HepG2 (cell line): ENCODE data around the gene MFAP4. TPM values are rescaled to one million over a fixed set of nuclear protein-coding genes. Genes with fewer than 3 reads are reported as not detected.
A peak's percentile ranks its signal among the peaks of the same experiment; 100 is the strongest.

Experiments
- AKAP8 ChIP-seq: sonication (generic); formaldehyde crosslinking; IDR thresholded peaks from 2 replicates; pipeline ENCODE4 v1.5.1; 2020; ENCODE audit warnings: mild to moderate bottlenecking, missing genetic modification reagents
- CEBPZ ChIP-seq: IDR thresholded peaks from 2 replicates; pipeline ENCODE4 v1.6.1; 2012; ENCODE audit warnings: low read length, improper control_type of control experiment
- E2F1 ChIP-seq: sonication (generic); formaldehyde crosslinking; IDR thresholded peaks from 2 replicates; pipeline ENCODE4 v1.5.0; 2020; ENCODE audit warnings: missing genetic modification reagents
- FOXA3 ChIP-seq: IDR thresholded peaks from 2 replicates; pipeline ENCODE4 v1.6.1; 2016; ENCODE audit warnings: missing genetic modification reagents, missing compliant biosample characterization
- HIVEP1 ChIP-seq: sonication (generic); formaldehyde crosslinking; IDR thresholded peaks from 2 replicates; pipeline ENCODE4 v1.4.0; 2020; ENCODE audit warnings: mild to moderate bottlenecking, missing genetic modification reagents
- HOXA9 ChIP-seq: sonication (generic); formaldehyde crosslinking; IDR thresholded peaks from 2 replicates; pipeline ENCODE4 v1.8.1; 2022; ENCODE audit warnings: missing genetic modification reagents, mild to moderate bottlenecking, moderate library complexity, borderline replicate concordance
- PHF8 ChIP-seq: sonication (generic); formaldehyde crosslinking; IDR thresholded peaks from 2 replicates; pipeline ENCODE4 v1.5.0; 2020; ENCODE audit warnings: missing genetic modification reagents
- SATB2 ChIP-seq: sonication (generic); formaldehyde crosslinking; IDR thresholded peaks from 2 replicates; pipeline ENCODE4 v1.5.0; 2020; ENCODE audit warnings: missing genetic modification reagents
- ZBTB21 ChIP-seq: sonication (generic); formaldehyde crosslinking; IDR thresholded peaks from 2 replicates; pipeline ENCODE4 v1.4.0; 2020; ENCODE audit warnings: missing genetic modification reagents
- ZNF343 ChIP-seq: sonication (generic); formaldehyde crosslinking; IDR thresholded peaks from 2 replicates; pipeline ENCODE4 v1.4.0; 2020; ENCODE audit warnings: mild to moderate bottlenecking, missing genetic modification reagents
- ZNF557 ChIP-seq: sonication (generic); formaldehyde crosslinking; IDR thresholded peaks from 2 replicates; pipeline ENCODE4 v1.4.0; 2020; ENCODE audit warnings: missing genetic modification reagents
- ZNF563 ChIP-seq: sonication (generic); formaldehyde crosslinking; IDR thresholded peaks from 2 replicates; pipeline ENCODE4 v1.8.0; 2022; ENCODE audit warnings: mild to moderate bottlenecking, moderate library complexity, missing genetic modification reagents
- polyA plus RNA-seq, 8 experiments: library from polyadenylated mRNA; depleted of rRNA in 3 of 8; stranded (reverse) in 7 of 8; unstranded in 1 of 8; fragments of >200 nt; fragmentation: Illumina TruSeq in 4 of 8; extraction: Trizol in 4 of 8; gene quantifications; 2 replicates each; pipeline versions ENCODE4 v1.2.1 to v1.2.3, GENCODE V29; 2011 to 2016; ENCODE audit warnings: low read depth in 4 of 8, missing spikeins in 1 of 8, mixed read lengths in 1 of 8; ENCODE audit not compliant: insufficient read depth in 1 of 8
- total RNA-seq, 5 experiments: library from RNA; depleted of rRNA; stranded (reverse); fragments of >200 nt; fragmentation: Illumina TruSeq; extraction: Trizol; gene quantifications; 2 replicates each; pipeline ENCODE4 v1.2.3, GENCODE V29; 2016; ENCODE audit warnings: low read depth in 1 of 5
- TF ChIP-seq, protein P1 (sequence below): sonication (generic); formaldehyde crosslinking; IDR thresholded peaks from 2 replicates; pipeline ENCODE4 v1.4.0; 2020; ENCODE audit warnings: mild to moderate bottlenecking, missing genetic modification reagents

Gene MFAP4
- total and polyA plus RNA-seq, 2 of the 13 experiments (the other 11 are each of a cell fraction or from before 2014, with no cell fraction given): 0.08 TPM; not detected in 1

DNA sequence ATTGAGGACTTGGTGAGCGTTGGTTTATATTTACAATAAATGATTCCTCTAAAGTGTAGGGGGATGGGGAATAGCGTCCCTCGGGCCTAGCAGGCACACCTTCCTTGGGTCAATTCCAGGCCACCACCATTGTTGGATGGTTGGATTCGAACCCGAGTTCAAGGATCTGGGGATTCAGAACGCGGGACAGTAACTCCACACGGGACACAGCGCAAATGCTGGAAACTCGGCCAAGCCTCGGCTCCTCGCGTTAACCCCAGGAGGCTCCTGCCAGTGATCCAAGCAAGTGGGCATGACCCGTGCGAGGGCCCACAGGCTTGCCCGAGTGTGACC lies 25.1 kb downstream of the MFAP4 start (continued):
- TF ChIP-seq HIVEP1 (CRISPR knock-in tag) (peak; percentile 33; the same call in 1 of the 2 replicates), AKAP8 (peak; percentile 7; the same call in 1 of the 2 replicates), ZNF563 (0 out of 2 replicates have a peak, but pooled peaks have one; percentile 34), PHF8 (CRISPR knock-in tag) (no peak), HOXA9 (CRISPR knock-in tag) (no peak), FOXA3 (CRISPR knock-in tag) (no peak), CEBPZ (no peak), E2F1 (CRISPR knock-in tag) (no peak), ZNF343 (no peak), SATB2 (no peak), ZBTB21 (CRISPR knock-in tag) (no peak), ZNF557 (CRISPR knock-in tag) (0 out of 2 replicates have a peak, but pooled peaks have one; percentile 57)
- TF ChIP-seq, protein P1, sequence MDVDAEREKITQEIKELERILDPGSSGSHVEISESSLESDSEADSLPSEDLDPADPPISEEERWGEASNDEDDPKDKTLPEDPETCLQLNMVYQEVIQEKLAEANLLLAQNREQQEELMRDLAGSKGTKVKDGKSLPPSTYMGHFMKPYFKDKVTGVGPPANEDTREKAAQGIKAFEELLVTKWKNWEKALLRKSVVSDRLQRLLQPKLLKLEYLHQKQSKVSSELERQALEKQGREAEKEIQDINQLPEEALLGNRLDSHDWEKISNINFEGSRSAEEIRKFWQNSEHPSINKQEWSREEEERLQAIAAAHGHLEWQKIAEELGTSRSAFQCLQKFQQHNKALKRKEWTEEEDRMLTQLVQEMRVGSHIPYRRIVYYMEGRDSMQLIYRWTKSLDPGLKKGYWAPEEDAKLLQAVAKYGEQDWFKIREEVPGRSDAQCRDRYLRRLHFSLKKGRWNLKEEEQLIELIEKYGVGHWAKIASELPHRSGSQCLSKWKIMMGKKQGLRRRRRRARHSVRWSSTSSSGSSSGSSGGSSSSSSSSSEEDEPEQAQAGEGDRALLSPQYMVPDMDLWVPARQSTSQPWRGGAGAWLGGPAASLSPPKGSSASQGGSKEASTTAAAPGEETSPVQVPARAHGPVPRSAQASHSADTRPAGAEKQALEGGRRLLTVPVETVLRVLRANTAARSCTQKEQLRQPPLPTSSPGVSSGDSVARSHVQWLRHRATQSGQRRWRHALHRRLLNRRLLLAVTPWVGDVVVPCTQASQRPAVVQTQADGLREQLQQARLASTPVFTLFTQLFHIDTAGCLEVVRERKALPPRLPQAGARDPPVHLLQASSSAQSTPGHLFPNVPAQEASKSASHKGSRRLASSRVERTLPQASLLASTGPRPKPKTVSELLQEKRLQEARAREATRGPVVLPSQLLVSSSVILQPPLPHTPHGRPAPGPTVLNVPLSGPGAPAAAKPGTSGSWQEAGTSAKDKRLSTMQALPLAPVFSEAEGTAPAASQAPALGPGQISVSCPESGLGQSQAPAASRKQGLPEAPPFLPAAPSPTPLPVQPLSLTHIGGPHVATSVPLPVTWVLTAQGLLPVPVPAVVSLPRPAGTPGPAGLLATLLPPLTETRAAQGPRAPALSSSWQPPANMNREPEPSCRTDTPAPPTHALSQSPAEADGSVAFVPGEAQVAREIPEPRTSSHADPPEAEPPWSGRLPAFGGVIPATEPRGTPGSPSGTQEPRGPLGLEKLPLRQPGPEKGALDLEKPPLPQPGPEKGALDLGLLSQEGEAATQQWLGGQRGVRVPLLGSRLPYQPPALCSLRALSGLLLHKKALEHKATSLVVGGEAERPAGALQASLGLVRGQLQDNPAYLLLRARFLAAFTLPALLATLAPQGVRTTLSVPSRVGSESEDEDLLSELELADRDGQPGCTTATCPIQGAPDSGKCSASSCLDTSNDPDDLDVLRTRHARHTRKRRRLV (CRISPR knock-in tag): no peak
